ENCODE results near the gene LRSAM1.

LRSAM1 gene

GRCh38 chr9:127473501-127473900 is 22.2 kb downstream of the LRSAM1 start:
- H3K4me3 ChIP-seq (ENCODE audit: low read depth, low read length) = no peak overlapping the region
- TF ChIP-seq CTCF (conservative IDR thresholded peaks at IDR 0.05; ENCODE audit: low read depth, low read length) = no peak
- no peak for DNase-seq (ENCODE audit: low read depth)

GRCh38 chr9:127473932-127474331 is 22.6 kb downstream of the LRSAM1 start:
- DNase-seq (ENCODE audit: low read depth) = no peak
- no peak overlapping the region for H3K4me3 ChIP-seq (ENCODE audit: low read depth, low read length)

GRCh38 chr9:127474592-127474991 is 23.3 kb downstream of the LRSAM1 start:
- DNase-seq (ENCODE audit: low read depth) = no peak
- H3K4me3 ChIP-seq (ENCODE audit: low read depth, low read length) = no peak overlapping the region
- TF ChIP-seq CTCF (conservative IDR thresholded peaks at IDR 0.05; ENCODE audit: low read depth, low read length) = no peak

More at GRCh38 chr9:127473932-127474331, 22.6 kb downstream of the LRSAM1 start:
- no peak for TF ChIP-seq CTCF (conservative IDR thresholded peaks at IDR 0.05; ENCODE audit: low read depth, low read length)

GRCh38 chr9:127479507-127480081 is 28.3 kb downstream of the LRSAM1 start:
- no peak for TF ChIP-seq CTCF (conservative IDR thresholded peaks at IDR 0.05; ENCODE audit: low read depth, low read length)
- H3K4me3 ChIP-seq (ENCODE audit: low read depth, low read length) = no peak overlapping the region
- DNase-seq (ENCODE audit: low read depth) = no peak

- DNase-seq (ENCODE audit: low read depth) = no peak
- no peak overlapping the region for H3K4me3 ChIP-seq (ENCODE audit: low read depth, low read length)
- no peak for TF ChIP-seq CTCF (conservative IDR thresholded peaks at IDR 0.05; ENCODE audit: low read depth, low read length)
Measured at GRCh38 chr9:127482662-127483061, 31.4 kb downstream of the LRSAM1 start.

GRCh38 chr9:127485995-127486394 is 34.7 kb downstream of the LRSAM1 start:
- no peak for DNase-seq (ENCODE audit: low read depth)
- no peak overlapping the region for H3K4me3 ChIP-seq (ENCODE audit: low read depth, low read length)
- peak; percentile 22 for TF ChIP-seq CTCF (conservative IDR thresholded peaks at IDR 0.05; ENCODE audit: low read depth, low read length)

GRCh38 chr9:127488946-127489345 is 37.6 kb downstream of the LRSAM1 start:
- no peak for TF ChIP-seq CTCF (conservative IDR thresholded peaks at IDR 0.05; ENCODE audit: low read depth, low read length)
- H3K4me3 ChIP-seq (ENCODE audit: low read depth, low read length) = no peak overlapping the region
- no peak for DNase-seq (ENCODE audit: low read depth)

All from choroid plexus epithelial cell (primary cell).